Stimulated activated naive CD8-positive, alpha-beta T cell treated with anti-CD3 and anti-CD28 coated beads, Interleukin-15, Interleukin-2, amounts not matched to agents 100 U/mL and 50 U/mL, for 24 hours (primary cell): Measurements from ENCODE around the gene SBF1.

Experiments used
- ATAC-seq: fragments of 150-1000 bp; cut with Tn5 transposase; one replicate; pipeline ENCODE4 v1.10.0; 2021
- DNase-seq: peaks from one replicate; pipeline ENCODE4 v3.0.0; 2021

SBF1 gene

GRCh38 chr22:50465066-50465930, 9.5 kb downstream of the SBF1 start:
- DNase-seq, result no peak
- ATAC-seq, result no peak

- DNase-seq (no peak), ATAC-seq (no peak)
Observed at GRCh38 chr22:50464451-50464850, 10.4 kb downstream of the SBF1 start.

GRCh38 chr22:50463188-50463900, 11.5 kb downstream of the SBF1 start:
- no peak for ATAC-seq
- no peak for DNase-seq

- DNase-seq, result no peak
- ATAC-seq, result no peak
Observed at GRCh38 chr22:50461979-50462540, 12.8 kb downstream of the SBF1 start.

- DNase-seq, result no peak
- ATAC-seq, result no peak
Observed at GRCh38 chr22:50461536-50461935, 13.3 kb downstream of the SBF1 start.

- ATAC-seq (no peak), DNase-seq (no peak)
Observed at GRCh38 chr22:50460938-50461337, 13.9 kb downstream of the SBF1 start.

GRCh38 chr22:50459496-50460140, 15.2 kb downstream of the SBF1 start:
- DNase-seq (no peak), ATAC-seq (no peak)

GRCh38 chr22:50459016-50459415, 15.8 kb downstream of the SBF1 start:
- ATAC-seq (no peak), DNase-seq (no peak)

- ATAC-seq (no peak), DNase-seq (no peak)
Observed at GRCh38 chr22:50456466-50457234, 18.2 kb downstream of the SBF1 start.

- ATAC-seq (no peak), DNase-seq (no peak)
Observed at GRCh38 chr22:50456026-50456425, 18.8 kb downstream of the SBF1 start.

- no peak for ATAC-seq
- no peak for DNase-seq
Observed at GRCh38 chr22:50455201-50455600, 19.6 kb downstream of the SBF1 start.

- no peak for ATAC-seq
- DNase-seq, result no peak
Observed at GRCh38 chr22:50454556-50455075, 20.2 kb downstream of the SBF1 start.

- no peak for DNase-seq
- no peak for ATAC-seq
Observed at GRCh38 chr22:50452649-50453048, 22.2 kb downstream of the SBF1 start.

- ATAC-seq, result no peak
- no peak for DNase-seq
Observed at GRCh38 chr22:50447576-50448551, 27.0 kb downstream of the SBF1 start.

- ATAC-seq (no peak), DNase-seq (no peak)
Observed at GRCh38 chr22:50446708-50447575, 27.9 kb downstream of the SBF1 start.

- DNase-seq, result no peak
- no peak for ATAC-seq
Observed at GRCh38 chr22:50445880-50446707, 28.7 kb downstream of the SBF1 start.

GRCh38 chr22:50445071-50445879, 29.6 kb downstream of the SBF1 start:
- DNase-seq, result peak; percentile 55
- peak; percentile 53 for ATAC-seq

GRCh38 chr22:50444663-50445062, 30.2 kb downstream of the SBF1 start:
- DNase-seq (no peak), ATAC-seq (peak; percentile 10)
